ENCODE results near the gene TFG. TPM values are rescaled to one million over a fixed set of nuclear protein-coding genes. Genes with fewer than 3 reads are reported as not detected.

TFG gene
- total and polyA plus RNA-seq, 2 of the 4 experiments (the other 2 are of a cell fraction): 47.7 to 165 TPM

DNA sequence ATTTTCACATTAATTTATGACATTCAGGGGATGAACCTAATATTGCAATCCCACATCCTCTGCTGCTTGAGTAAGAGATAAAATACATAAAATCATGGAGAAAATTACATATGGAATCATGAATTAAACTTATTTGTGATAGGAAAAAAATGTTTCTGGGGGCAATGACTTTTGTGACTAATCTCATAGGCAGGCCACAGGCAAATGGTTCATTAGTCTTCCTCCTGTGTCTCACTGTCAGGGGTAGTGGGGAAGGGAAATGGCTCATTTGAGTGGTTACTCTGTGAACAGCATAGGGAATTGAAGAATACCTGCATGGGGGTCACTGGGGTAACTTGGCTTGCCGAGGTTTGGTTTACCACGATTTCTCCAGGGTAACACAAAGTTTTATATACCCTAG is 72.0 kb downstream of the TFG start:
- ChIA-PET POLR2A (ENCODE audit: unreplicated experiment) (no interaction called here), CTCF (no interaction called here)
- H3K27me3 ChIP-seq (ENCODE audit: control insufficient read depth, insufficient read depth, low read length): no peaks in the 10 kb centered on the region
- dilution Hi-C loops (cut with HindIII; ENCODE audit: low sequenced_read_pairs, unreplicated experiment) (no loop called here), intact Hi-C loops (cut with micrococcal nuclease) (no loop called here), in situ Hi-C loops (cut with MboI; ENCODE audit: low sequenced_read_pairs) (no loop called here)
- H3K14ac ChIP-seq (replicated peaks; ENCODE audit: low read depth, low read length): no peak overlapping the region
- ATAC-seq (ENCODE audit: low read depth): no peak
- no peaks in the 10 kb centered on the region for H4K20me1 ChIP-seq (ENCODE audit: insufficient read depth, low read length)
- H3K4ac ChIP-seq (ENCODE audit: low read depth, low read length): no peak overlapping the region
- no CpG with 5 or more reads among the region's 2 CpGs for WGBS, 2 experiments (ENCODE audit: extremely low coverage in 2 of 2, insufficient read length in 1 of 2)
- no peak overlapping the region for H3K56ac ChIP-seq (ENCODE audit: extremely low read depth, insufficient read depth, low read length)
- H4K8ac ChIP-seq (ENCODE audit: low read depth in 2 of 2, low read length in 2 of 2): no peak overlapping the region
- H3K9me3 ChIP-seq (ENCODE audit: control insufficient read depth, insufficient read depth, low read length): no peaks in the 10 kb centered on the region
- no peak overlapping the region for H3K18ac ChIP-seq (ENCODE audit: low read depth, low read length)
- H4K5ac ChIP-seq (ENCODE audit: low read depth, low read length): no peak overlapping the region
- no peaks in the 10 kb centered on the region for H3K79me1 ChIP-seq (ENCODE audit: low read depth in 1 of 2, low read length in 2 of 2)
- H3K9me1 ChIP-seq (ENCODE audit: insufficient read depth, low read length): peaks cover 12% of the 10 kb centered on the region; the same call in 1 of the 2 replicates
- H2BK120ac ChIP-seq (ENCODE audit: low read depth, low read length): no peak overlapping the region
- H3K27ac ChIP-seq (ENCODE audit: insufficient read depth, low read length): no peak overlapping the region
- no TSS peak for BruUV-seq (replicated peaks)
- H2BK20ac ChIP-seq (ENCODE audit: low read depth, low read length): no peak overlapping the region
- TF ChIP-seq FOS (IDR thresholded peaks at IDR 0.05; ENCODE audit: low read depth, low read length): no peak
- TF ChIP-seq MXI1 (IDR thresholded peaks at IDR 0.05; ENCODE audit: borderline replicate concordance, low read depth, low read length): no peak
- no peak for TF ChIP-seq CEBPB (IDR thresholded peaks at IDR 0.05; ENCODE audit: low read depth, low read length)
- TF ChIP-seq RAD21 (IDR thresholded peaks at IDR 0.05; ENCODE audit: low read length): no peak
- no peak for TF ChIP-seq BHLHE40 (IDR thresholded peaks at IDR 0.05; ENCODE audit: low read depth, low read length)
- no peak for TF ChIP-seq RCOR1 (IDR thresholded peaks at IDR 0.05; ENCODE audit: insufficient replicate concordance, low read length)
- TF ChIP-seq CHD1 (IDR thresholded peaks at IDR 0.05; ENCODE audit: low read depth, low read length): no peak
- TF ChIP-seq, protein P1, sequence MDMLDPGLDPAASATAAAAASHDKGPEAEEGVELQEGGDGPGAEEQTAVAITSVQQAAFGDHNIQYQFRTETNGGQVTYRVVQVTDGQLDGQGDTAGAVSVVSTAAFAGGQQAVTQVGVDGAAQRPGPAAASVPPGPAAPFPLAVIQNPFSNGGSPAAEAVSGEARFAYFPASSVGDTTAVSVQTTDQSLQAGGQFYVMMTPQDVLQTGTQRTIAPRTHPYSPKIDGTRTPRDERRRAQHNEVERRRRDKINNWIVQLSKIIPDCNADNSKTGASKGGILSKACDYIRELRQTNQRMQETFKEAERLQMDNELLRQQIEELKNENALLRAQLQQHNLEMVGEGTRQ (IDR thresholded peaks at IDR 0.05; ENCODE audit: low read depth, low read length): no peak
- TF ChIP-seq NFE2L2 (IDR thresholded peaks at IDR 0.05; ENCODE audit: low read depth, low read length): no peak
- TF ChIP-seq POLR2A (IDR thresholded peaks at IDR 0.05; ENCODE audit: low read depth, low read length): no peak
- TF ChIP-seq SMC3 (IDR thresholded peaks at IDR 0.05; ENCODE audit: low read depth, low read length): no peak
- TF ChIP-seq, protein P2, sequence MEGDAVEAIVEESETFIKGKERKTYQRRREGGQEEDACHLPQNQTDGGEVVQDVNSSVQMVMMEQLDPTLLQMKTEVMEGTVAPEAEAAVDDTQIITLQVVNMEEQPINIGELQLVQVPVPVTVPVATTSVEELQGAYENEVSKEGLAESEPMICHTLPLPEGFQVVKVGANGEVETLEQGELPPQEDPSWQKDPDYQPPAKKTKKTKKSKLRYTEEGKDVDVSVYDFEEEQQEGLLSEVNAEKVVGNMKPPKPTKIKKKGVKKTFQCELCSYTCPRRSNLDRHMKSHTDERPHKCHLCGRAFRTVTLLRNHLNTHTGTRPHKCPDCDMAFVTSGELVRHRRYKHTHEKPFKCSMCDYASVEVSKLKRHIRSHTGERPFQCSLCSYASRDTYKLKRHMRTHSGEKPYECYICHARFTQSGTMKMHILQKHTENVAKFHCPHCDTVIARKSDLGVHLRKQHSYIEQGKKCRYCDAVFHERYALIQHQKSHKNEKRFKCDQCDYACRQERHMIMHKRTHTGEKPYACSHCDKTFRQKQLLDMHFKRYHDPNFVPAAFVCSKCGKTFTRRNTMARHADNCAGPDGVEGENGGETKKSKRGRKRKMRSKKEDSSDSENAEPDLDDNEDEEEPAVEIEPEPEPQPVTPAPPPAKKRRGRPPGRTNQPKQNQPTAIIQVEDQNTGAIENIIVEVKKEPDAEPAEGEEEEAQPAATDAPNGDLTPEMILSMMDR (conservative IDR thresholded peaks at IDR 0.05; ENCODE audit: low read depth, low read length): no peak
- TF ChIP-seq MAFK (IDR thresholded peaks at IDR 0.05; ENCODE audit: low read depth, low read length): no peak
- TF ChIP-seq MAZ (IDR thresholded peaks at IDR 0.05; ENCODE audit: borderline replicate concordance, low read depth, low read length): no peak
- TF ChIP-seq, protein P3, sequence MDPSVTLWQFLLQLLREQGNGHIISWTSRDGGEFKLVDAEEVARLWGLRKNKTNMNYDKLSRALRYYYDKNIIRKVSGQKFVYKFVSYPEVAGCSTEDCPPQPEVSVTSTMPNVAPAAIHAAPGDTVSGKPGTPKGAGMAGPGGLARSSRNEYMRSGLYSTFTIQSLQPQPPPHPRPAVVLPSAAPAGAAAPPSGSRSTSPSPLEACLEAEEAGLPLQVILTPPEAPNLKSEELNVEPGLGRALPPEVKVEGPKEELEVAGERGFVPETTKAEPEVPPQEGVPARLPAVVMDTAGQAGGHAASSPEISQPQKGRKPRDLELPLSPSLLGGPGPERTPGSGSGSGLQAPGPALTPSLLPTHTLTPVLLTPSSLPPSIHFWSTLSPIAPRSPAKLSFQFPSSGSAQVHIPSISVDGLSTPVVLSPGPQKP (IDR thresholded peaks at IDR 0.05; ENCODE audit: borderline replicate concordance, low read depth, low read length): no peak
- TF ChIP-seq RFX5 (IDR thresholded peaks at IDR 0.05; ENCODE audit: low read depth, low read length): no peak
- H2AK9ac ChIP-seq (replicated peaks; ENCODE audit: low read depth, low read length, poor library complexity): no peak overlapping the region
- no peak overlapping the region for H2AFZ ChIP-seq (replicated peaks; ENCODE audit: low read length, poor library complexity)
- peak; percentile 65 for DNase-seq
- H2BK15ac ChIP-seq (ENCODE audit: low read depth, low read length): no peak overlapping the region
- no peak overlapping the region for H3K4me3 ChIP-seq (ENCODE audit: insufficient read depth, low read depth, low read length)
- no peak overlapping the region for H4K91ac ChIP-seq (ENCODE audit: insufficient read depth, low read depth, low read length)
- no peak overlapping the region for H3K23ac ChIP-seq (ENCODE audit: low read depth, low read length)
- H3K9ac ChIP-seq (ENCODE audit: low read depth, low read length): no peak overlapping the region
- no peak overlapping the region for H2BK5ac ChIP-seq (ENCODE audit: low read depth, low read length, poor library complexity, severe bottlenecking)
- H2AK5ac ChIP-seq (ENCODE audit: low read depth, low read length): no peak overlapping the region
- H3K36me3 ChIP-seq (ENCODE audit: control insufficient read depth, insufficient read depth, low read length): no peaks in the 10 kb centered on the region
- peaks cover 10% of the 10 kb centered on the region for H3K4me1 ChIP-seq (ENCODE audit: control insufficient read depth, insufficient read depth, low read length)
- no peak overlapping the region for H3K4me2 ChIP-seq (ENCODE audit: low read depth, low read length)

All from IMR-90 (cell line).